Lower lobe of right lung (tissue), 2 donors: Measurements from ENCODE around the gene PNLIPRP2. TPM values are rescaled to one million over a fixed set of nuclear protein-coding genes. Genes with fewer than 3 reads are reported as not detected.

Experiments
- ATAC-seq, 2 donors: fragments of 200-7000 bp; cut with Tn5 transposase; one replicate each; pipeline ENCODE4 v1.9.1; 2020 to 2022; ENCODE audit warnings: mild to moderate bottlenecking in 2 of 2, moderate library complexity in 2 of 2
- DNase-seq: peaks from one replicate; pipeline ENCODE4 v3.0.0-alpha.2; 2020
- H3K27ac ChIP-seq: fragments of 200-600 bp; one replicate; pipeline ENCODE4 v1.8.0; 2022
- H3K27me3 ChIP-seq: fragments of 200-600 bp; one replicate; pipeline ENCODE4 v1.8.0; 2022; ENCODE audit warnings: low read depth
- H3K36me3 ChIP-seq: fragments of 200-600 bp; one replicate; pipeline ENCODE4 v1.8.0; 2022; ENCODE audit warnings: mild to moderate bottlenecking
- H3K4me1 ChIP-seq: fragments of 200-600 bp; one replicate; pipeline ENCODE4 v1.8.0; 2022
- H3K4me3 ChIP-seq: fragments of 200-600 bp; one replicate; pipeline ENCODE4 v1.8.0; 2022; ENCODE audit warnings: mild to moderate bottlenecking
- H3K9me3 ChIP-seq: fragments of 200-600 bp; one replicate; pipeline ENCODE4 v1.8.0; 2022
- CTCF ChIP-seq: fragments of 200-600 bp; IDR thresholded peaks from one replicate; pipeline ENCODE4 v1.8.0; 2022; ENCODE audit warnings: antibody characterized with exemption, mild to moderate bottlenecking
- intact Hi-C: fragments of 100-400 bp; cut with DNase I; formaldehyde crosslinking; loops from one replicate; pipeline ENCODE4 v1.11.0; 2022
- total RNA-seq: library from RNA; stranded (reverse); fragmentation: NEBNext Ultra II Directional; extraction: Animal tissue kit (Norgen Biotek cat#: 25700); gene quantifications from one replicate; pipeline ENCODE4 v1.2.1, GENCODE V29; 2021
- donor health status: DM: no; HTN: yes; CAD: no; lungs with severe emphysema.

PNLIPRP2 gene
- total RNA-seq, 1 donor from 2014 or later = not detected

GRCh38 chr10:116669080-116669479 lies 48.3 kb downstream of the PNLIPRP2 start:
- Histone ChIP-seq H3K27ac (no peak overlapping the region), H3K4me3 (no peak overlapping the region), H3K9me3 (no peaks in the 10 kb centered on the region), H3K36me3 (no peaks in the 10 kb centered on the region), H3K4me1 (no peaks in the 10 kb centered on the region), H3K27me3 (peaks cover 23% of the 10 kb centered on the region)
- DNase-seq (no peak), ATAC-seq (no peak)
- intact Hi-C loops = no loop called here
- TF ChIP-seq CTCF = no peak

GRCh38 chr10:116669832-116670644 lies 49.3 kb downstream of the PNLIPRP2 start:
- H3K4me3 ChIP-seq = peak overlapping the region; percentile 6
- peaks cover 23% of the 10 kb centered on the region for H3K27me3 ChIP-seq
- intact Hi-C loops = no loop called here
- ATAC-seq (peak; percentile 57 to 78), DNase-seq (no peak)
- no peaks in the 10 kb centered on the region for H3K36me3 ChIP-seq
- TF ChIP-seq CTCF = no peak
- H3K27ac ChIP-seq = no peak overlapping the region
- no peaks in the 10 kb centered on the region for H3K4me1 ChIP-seq
- H3K9me3 ChIP-seq = no peaks in the 10 kb centered on the region

GRCh38 chr10:116670706-116671105 lies 50.0 kb downstream of the PNLIPRP2 start:
- Histone ChIP-seq H3K9me3 (no peaks in the 10 kb centered on the region), H3K36me3 (no peaks in the 10 kb centered on the region), H3K4me1 (no peaks in the 10 kb centered on the region), H3K4me3 (no peak overlapping the region), H3K27ac (no peak overlapping the region), H3K27me3 (peaks cover 23% of the 10 kb centered on the region)
- no peak for TF ChIP-seq CTCF
- intact Hi-C loops = no loop called here
- no peak for ATAC-seq
- no peak for DNase-seq

- Histone ChIP-seq H3K4me1 (no peaks in the 10 kb centered on the region), H3K9me3 (no peaks in the 10 kb centered on the region), H3K4me3 (no peak overlapping the region), H3K27me3 (peaks cover 23% of the 10 kb centered on the region), H3K36me3 (no peaks in the 10 kb centered on the region), H3K27ac (no peak overlapping the region)
- intact Hi-C loops = no loop called here
- DNase-seq = no peak
- no peak for ATAC-seq
- no peak for TF ChIP-seq CTCF
Observed at GRCh38 chr10:116671274-116671926, 50.6 kb downstream of the PNLIPRP2 start.

GRCh38 chr10:116672891-116673290 lies 52.1 kb downstream of the PNLIPRP2 start:
- Histone ChIP-seq H3K4me1 (no peaks in the 10 kb centered on the region), H3K27me3 (peaks cover 23% of the 10 kb centered on the region), H3K27ac (no peak overlapping the region), H3K9me3 (no peaks in the 10 kb centered on the region), H3K4me3 (no peak overlapping the region), H3K36me3 (no peaks in the 10 kb centered on the region)
- ATAC-seq (no peak), DNase-seq (no peak)
- TF ChIP-seq CTCF = no peak
- intact Hi-C loops = no loop called here
